Cerebellar cortex (tissue), 1 donor: ENCODE data around the gene IDE.

ENCODE experiments used
- DNase-seq: peaks from one replicate; pipeline ENCODE4 v3.0.0-alpha.2; 2015; ENCODE audit warnings: low spot score

Gene IDE

GRCh38 chr10:92567952-92568600, 5.8 kb downstream of the IDE start:
- no peak for DNase-seq

- DNase-seq, result no peak
These were observed 11.5 kb downstream of the IDE start for GRCh38 chr10:92562424-92562823.

- no peak for DNase-seq
These were observed 14.8 kb downstream of the IDE start for GRCh38 chr10:92559046-92559445.

- DNase-seq, result no peak
These were observed 19.9 kb downstream of the IDE start for GRCh38 chr10:92553959-92554358.

GRCh38 chr10:92552310-92552709, 21.6 kb downstream of the IDE start:
- no peak for DNase-seq

DNA sequence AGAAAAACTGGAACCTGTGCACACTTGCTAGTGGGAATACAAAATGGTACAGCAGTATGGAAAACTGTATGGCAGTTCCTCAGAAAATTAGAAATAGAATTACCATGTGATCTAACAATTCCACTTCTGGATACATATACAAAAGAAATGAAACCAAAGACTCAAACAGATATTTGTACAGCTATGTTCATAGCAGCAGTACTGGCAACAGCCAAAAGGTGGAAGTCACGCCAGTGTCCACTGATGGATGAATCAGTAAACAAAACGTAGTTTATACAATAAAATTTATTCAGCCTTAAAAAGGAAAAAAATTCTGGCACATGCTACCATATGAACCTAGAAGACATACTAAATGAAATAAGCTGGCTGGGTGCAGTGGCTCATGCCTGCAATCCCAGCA, 23.0 kb downstream of the IDE start:
- no peak for DNase-seq

- no peak for DNase-seq
These were observed 26.2 kb downstream of the IDE start for GRCh38 chr10:92547676-92548075.

DNA sequence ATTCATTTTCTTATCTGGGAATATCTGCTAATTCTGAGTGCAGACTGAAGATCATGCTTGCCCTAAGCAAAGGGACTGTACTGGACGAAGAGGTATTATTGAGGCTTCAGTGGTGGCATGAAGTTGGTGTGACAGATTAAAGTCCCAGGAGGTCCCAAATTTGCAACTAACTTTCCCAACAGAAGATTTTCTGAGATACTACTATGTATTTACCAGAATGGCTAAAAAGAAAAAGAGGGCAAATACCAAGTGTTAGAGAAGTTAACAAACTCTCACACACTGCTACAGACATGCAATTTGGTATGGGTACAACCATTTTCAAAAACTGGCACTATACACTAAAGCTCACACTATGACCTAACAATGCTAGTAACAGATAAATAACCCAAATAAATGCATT, 28.3 kb downstream of the IDE start:
- no peak for DNase-seq

GRCh38 chr10:92544296-92544695, 29.6 kb downstream of the IDE start:
- DNase-seq, result no peak

DNA sequence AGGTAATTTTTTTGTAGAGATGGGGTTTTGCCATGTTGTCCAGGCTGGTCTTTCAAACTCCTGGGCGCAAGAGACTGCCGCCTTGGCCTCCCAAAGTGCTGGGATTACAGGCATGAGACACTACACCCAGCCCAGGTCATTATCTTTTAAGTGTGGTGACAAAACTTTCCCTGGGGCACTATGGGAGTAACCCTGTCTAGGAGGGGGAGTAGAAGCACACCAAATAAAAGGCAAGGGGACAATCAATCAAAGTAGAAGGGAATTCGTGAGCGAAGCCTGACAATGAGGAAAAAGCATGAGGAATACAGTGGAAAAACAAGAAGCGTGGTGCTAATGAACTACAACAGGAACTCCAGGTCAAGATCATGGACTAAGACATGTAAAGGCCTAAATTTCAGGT, 31.4 kb downstream of the IDE start:
- DNase-seq, result no peak

GRCh38 chr10:92541583-92541982, 32.3 kb downstream of the IDE start:
- DNase-seq, result no peak

DNA sequence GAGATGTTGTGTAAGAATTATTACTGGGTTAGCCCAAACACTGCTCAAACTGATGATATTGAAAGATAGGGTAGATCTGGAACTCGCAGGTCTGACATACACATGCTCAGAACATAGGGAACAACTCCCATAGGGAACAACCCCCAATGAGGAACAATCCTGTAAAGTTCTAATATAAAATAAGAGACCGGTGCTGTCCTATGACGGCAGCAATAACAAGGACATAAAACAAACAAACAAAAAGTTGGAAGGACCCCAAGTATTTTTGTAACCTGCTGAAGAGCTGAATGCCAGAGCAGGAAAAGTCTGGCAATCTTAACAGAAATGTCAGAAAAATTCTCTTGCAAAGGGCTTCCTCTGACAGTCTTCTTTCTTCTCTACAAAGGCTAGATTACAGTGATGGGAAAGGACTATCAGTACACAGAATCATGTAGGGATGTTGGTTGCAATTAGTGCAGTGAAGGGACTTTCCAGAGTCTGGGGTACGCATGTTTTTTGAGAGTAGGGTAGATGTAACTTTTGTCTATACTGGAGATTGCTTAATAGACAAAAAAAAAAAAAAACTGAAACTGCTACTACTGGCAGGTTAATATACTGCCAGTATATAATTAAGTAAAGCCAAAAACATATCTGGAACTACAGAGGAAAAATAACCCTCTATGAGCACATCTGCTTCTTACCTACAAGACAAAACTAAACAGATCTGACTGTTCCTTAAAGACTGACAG, 35.5 kb downstream of the IDE start:
- DNase-seq, result no peak

DNA sequence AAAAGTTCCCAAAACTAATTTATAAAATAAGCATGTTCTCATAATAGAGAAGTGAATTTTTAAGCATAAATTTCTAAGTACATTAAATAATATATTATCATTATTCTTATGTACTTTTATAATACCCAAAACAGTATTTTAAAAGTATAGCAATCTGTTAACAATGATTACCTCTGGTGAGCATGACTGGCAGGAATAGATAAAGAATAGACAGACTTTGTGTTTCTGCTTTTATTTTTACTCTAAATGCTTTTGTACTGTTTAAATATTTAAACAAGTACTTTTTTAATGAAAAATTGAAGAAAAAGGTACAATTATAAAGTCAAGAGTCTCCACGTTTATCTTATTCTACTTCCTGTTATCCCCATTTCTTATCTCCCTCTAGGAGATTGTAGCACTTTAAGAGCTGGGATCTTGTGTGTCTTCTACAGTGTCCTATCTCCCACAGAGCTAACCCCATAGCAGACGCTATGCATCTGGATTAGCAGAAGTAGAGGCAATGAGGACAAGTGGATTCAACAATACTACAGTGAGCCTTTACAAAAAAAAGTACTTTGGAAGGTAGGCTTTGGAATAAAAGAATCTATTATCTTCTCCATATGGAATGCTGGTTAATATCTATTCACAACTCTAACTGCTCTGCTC, 42.9 kb downstream of the IDE start:
- DNase-seq, result no peak

GRCh38 chr10:92530421-92530820, 43.5 kb downstream of the IDE start:
- no peak for DNase-seq

GRCh38 chr10:92527716-92528115, 46.2 kb downstream of the IDE start:
- no peak for DNase-seq

DNA sequence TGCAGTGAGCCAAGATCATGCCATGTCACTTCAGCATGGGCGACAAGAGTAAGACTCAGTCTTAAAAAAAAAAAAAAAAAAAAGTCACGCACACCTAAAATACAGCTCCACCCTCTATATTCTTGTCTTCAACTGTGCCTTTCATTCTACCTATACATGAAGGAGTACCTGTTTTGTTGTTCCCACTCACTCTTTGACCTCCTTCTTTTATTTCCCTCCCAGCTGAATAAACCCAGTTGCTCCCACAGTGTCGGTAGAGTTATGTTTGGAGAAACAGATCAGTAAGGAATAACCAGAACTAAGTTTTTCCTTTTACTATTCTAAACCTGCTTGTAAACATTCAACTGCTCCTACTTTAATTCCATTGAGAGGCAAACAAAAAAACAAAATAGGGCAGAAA, 50.3 kb downstream of the IDE start:
- no peak for DNase-seq

DNA sequence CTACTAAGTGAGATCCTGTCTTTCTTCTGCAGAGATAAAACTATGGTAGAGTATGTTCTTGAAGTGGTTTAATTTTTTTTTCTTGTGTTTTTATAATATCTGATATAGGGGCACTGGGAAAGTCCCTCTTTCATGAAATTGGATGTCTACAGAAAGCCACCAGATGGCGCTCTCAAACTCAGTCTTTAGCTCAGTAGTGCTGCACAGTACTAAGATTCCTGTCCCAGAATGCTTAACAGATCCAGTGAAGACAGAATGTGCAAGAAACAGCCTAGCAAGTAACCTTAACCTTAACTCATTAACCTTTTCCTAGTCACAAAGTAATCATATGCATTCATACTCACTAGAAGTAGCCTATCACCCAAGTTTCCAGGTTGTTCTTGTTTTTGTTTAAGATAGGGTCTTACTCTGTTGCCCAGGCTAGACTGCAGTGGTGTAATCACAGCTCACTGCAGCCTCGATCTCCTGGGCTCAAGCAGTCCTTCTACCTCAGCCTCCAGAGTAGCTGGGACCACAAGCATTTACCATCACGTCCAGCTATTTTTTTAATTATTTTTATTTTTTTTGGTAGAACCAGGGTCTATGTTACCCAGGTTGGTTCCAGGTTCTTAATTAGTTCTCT, 56.7 kb downstream of the IDE start:
- DNase-seq, result peak; percentile 87

- no peak for DNase-seq
These were observed 65.0 kb downstream of the IDE start for GRCh38 chr10:92508866-92509265.

DNA sequence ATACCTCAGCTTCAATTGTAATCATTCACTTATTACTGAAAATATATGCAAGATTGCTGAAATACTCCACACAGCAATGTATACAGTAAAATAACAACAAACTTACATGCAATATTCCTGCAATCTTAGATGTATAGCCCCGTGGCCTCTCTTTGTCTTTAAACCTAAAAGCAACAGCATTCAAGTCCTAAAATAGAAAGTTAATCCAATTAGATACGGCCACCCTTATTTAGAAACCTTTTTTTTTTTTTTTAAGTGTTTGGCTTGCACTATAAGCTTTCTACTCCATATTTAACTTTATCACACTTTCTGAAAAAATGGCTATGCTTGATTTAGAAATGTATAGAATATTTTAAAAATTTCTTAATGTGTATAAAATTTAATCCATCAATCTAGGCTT, 67.6 kb downstream of the IDE start:
- no peak for DNase-seq

- no peak for DNase-seq
These were observed 68.8 kb downstream of the IDE start for GRCh38 chr10:92505044-92505443.

DNA sequence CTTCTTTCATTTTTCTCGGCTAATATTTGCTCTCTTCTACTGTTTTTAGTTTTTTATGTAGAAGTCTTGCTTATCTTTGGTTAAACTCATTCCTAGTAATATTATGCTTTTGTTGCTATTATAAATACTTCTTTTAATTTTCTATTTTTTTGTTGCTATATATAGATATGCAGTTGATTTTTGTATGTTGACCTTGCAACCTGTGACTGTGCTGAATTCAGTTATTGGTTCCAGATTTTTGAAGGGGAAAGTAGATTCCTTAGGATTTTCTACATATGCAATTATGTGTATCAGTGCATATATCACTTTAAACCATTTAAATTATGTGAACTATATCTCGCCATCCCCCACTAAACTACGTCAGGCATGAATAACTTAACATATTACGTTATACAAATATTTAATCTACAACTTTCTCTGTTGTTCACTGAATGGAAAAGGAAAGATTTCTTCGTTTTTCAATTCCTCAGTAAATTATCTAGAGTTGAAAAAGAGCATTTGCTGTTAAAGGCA, 71.5 kb downstream of the IDE start:
- DNase-seq, result no peak

DNA sequence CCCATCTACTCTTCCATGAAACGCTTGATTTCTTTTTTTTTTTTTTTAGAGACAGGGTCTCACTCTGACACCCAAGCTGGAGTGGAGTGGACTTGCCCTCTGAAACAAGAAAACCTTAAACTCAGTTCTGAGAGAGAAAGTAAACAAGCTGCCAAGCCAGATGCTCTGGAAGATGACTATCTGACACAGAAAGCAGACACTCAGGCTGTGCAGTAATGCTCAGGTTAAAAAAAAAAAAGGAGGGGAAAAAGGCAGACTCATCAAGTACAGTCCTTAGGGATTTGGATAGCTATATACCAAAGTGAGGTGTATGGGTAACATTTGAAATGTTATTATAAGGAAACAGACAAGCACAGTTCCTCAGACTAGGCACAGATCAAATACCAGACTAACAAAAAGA, 80.5 kb downstream of the IDE start:
- no peak for DNase-seq

GRCh38 chr10:92492748-92493240, 81.1 kb downstream of the IDE start:
- DNase-seq, result no peak
